GM21825 (cell line): ENCODE data around the gene PSMD1.
A peak's percentile ranks its signal among the peaks of the same experiment; 100 is the strongest.
"Not testable (repeated sequence)": the region's sequence is repeated elsewhere in the genome, so short reads cannot be mapped to it uniquely, and the experiment has no call there.

Source experiments
- ATAC-seq: cut with Tn5 transposase; IDR thresholded peaks from one replicate; pipeline ENCODE4 v1.9.1; 2021; ENCODE audit warnings: mild to moderate bottlenecking, moderate library complexity; ENCODE audit not compliant: unreplicated experiment

Gene PSMD1

GRCh38 chr2:231056453-231057416 lies at the start of gene PSMD1:
Gene PSMD1 (plus strand): TSS chr2:231056867. CDS start chr2:231057026, 159 bp downstream.
- ATAC-seq: peak; percentile 59

- ATAC-seq: no peak
Observed at GRCh38 chr2:231007286-231008098, 49.2 kb upstream of the PSMD1 start.

- ATAC-seq: no peak
Observed at GRCh38 chr2:231008131-231008530, 48.5 kb upstream of the PSMD1 start.

GRCh38 chr2:231009236-231009919 lies 47.3 kb upstream of the PSMD1 start:
- no peak for ATAC-seq

GRCh38 chr2:231010201-231010730 lies 46.4 kb upstream of the PSMD1 start:
- ATAC-seq: no peak

GRCh38 chr2:231011526-231011925 lies 45.1 kb upstream of the PSMD1 start:
- ATAC-seq: no peak

- ATAC-seq: no peak
Observed at GRCh38 chr2:231012463-231012862, 44.2 kb upstream of the PSMD1 start.

- ATAC-seq: no peak
Observed at GRCh38 chr2:231013820-231014219, 42.8 kb upstream of the PSMD1 start.

- no peak for ATAC-seq
Observed at GRCh38 chr2:231015478-231015877, 41.2 kb upstream of the PSMD1 start.

GRCh38 chr2:231015926-231016325 lies 40.7 kb upstream of the PSMD1 start:
- ATAC-seq: no peak

GRCh38 chr2:231016566-231017230 lies 40.0 kb upstream of the PSMD1 start:
- no peak for ATAC-seq

- ATAC-seq: no peak
Observed at GRCh38 chr2:231017231-231017598, 39.5 kb upstream of the PSMD1 start.

GRCh38 chr2:231018184-231018583 lies 38.5 kb upstream of the PSMD1 start:
- no peak for ATAC-seq

GRCh38 chr2:231025059-231025458 lies 31.6 kb upstream of the PSMD1 start:
- not testable (repeated sequence) for ATAC-seq

- ATAC-seq: no peak
Observed at GRCh38 chr2:231028889-231029288, 27.8 kb upstream of the PSMD1 start.

GRCh38 chr2:231029563-231029962 lies 27.1 kb upstream of the PSMD1 start:
- ATAC-seq: no peak

- ATAC-seq: no peak
Observed at GRCh38 chr2:231030725-231031124, 25.9 kb upstream of the PSMD1 start.

- no peak for ATAC-seq
Observed at GRCh38 chr2:231032575-231033140, 24.0 kb upstream of the PSMD1 start.

- ATAC-seq: no peak
Observed at GRCh38 chr2:231033147-231034132, 23.2 kb upstream of the PSMD1 start.
